GM21447 (cell line): Measurements from ENCODE around the gene RPN2.

Source experiments
- ATAC-seq: cut with Tn5 transposase; IDR thresholded peaks from one replicate; pipeline ENCODE4 v1.9.1; 2021; ENCODE audit not compliant: unreplicated experiment

The RPN2 gene

DNA sequence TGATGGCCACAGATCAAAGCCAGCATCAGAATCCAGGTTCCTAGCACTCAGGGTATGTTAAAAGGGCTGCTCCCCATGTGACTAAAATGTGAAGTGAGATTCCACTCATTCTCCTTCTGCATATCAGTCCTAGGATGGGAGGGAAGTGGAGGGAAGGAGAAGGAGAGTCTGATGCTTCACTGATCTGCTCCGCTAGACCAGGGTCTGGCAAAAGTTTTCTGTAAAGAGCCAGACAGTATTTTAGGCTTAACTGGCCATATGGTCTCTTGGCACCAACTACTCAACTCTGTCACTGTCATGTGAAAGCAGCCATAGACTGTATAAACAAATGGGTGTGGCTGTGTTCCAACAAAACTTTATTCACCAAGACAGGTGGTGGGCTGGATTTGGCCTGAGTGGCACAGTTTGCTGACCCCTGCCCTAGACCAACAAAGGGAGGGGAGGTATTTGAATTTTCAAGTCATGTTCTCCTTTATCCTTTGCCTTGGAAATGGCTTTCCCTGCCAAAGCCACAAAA lies 59.9 kb downstream of the RPN2 start:
- ATAC-seq, result no peak

DNA sequence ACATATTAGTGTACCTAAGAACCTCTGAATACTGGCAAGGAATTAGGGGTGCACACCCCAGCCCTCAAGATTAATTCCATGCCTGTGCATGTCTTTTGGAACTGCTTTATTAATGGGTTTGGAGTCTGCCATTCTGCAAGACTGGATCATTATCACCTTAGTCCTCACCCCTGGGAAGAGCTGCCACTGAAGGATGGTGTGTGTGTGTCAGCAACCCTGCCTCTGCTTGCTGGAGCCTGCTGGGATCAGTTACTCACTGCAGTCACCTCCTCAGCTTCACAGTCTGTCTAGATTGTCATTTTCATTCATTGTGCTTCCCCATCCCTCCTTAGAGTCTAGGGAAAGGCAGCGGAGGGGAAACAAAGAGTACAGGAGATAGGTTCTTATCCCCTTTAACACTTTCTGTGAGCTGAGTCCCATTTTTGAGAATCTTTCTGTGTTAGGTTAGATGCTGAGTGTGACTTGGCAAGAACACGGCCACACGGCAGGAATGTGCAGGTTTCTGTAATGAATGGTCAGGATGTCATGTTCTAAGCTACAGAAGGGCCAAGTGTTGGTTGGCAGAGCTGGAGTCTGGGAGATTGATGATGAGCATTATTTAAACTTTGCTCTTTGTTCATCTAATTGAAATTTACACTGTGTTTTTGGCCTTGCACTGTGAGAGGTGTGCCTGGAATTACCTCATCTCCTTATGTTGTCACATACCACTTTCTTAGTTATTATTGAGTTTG lies 61.4 kb downstream of the RPN2 start:
- no peak for ATAC-seq

GRCh38 chr20:37242503-37242902 lies 63.4 kb downstream of the RPN2 start:
- no peak for ATAC-seq

- ATAC-seq, result no peak
Observed at GRCh38 chr20:37243076-37243936, 64.2 kb downstream of the RPN2 start.

- ATAC-seq, result no peak
Observed at GRCh38 chr20:37243937-37244571, 64.9 kb downstream of the RPN2 start.

GRCh38 chr20:37244572-37244957 lies 65.4 kb downstream of the RPN2 start:
- ATAC-seq, result no peak

DNA sequence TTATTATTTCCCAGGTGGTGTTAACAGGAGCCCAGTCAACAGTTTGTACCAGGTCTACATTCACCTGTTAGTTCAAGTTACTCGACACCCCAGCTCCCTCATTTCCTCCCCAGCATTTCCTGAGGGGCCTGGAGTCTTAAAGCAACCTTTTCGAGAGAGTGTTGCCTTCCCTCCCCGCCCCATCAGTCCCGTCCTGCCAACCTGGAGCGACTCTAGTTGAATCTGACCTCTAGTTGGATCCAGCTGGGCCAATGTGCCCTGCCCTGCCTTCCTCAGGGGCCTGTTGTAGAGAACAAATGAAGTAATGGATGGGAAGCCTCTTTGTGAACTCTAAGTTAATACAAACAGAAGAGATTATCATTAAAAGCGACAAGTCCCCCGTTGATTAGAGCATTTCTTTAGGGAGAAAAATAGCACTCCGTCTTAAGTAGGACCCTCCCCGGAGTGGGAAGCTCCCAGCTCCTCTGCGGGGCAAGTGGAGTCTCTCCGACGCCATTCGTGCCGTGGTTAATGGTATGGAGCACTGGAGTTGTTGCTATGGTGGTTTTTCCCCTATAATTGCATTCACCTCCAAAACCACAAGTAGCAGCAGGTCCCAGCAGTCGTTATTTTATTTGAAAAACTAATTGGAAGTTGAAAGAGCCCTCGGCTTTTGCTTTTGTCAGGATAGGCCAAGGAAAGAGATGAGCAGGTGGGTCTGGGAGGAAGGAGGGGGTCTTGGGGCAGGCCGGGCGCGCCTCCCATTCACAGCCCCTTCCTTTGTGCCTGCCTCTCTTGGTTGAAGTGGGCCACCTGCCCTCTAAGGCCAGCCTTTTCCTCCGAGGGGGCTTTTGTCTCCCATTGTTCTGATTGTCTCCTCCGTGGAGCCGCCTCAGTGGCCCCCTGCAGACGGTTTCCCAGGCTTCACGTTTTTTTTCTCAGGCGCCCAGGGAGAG lies 66.4 kb downstream of the RPN2 start:
- ATAC-seq, result no peak

DNA sequence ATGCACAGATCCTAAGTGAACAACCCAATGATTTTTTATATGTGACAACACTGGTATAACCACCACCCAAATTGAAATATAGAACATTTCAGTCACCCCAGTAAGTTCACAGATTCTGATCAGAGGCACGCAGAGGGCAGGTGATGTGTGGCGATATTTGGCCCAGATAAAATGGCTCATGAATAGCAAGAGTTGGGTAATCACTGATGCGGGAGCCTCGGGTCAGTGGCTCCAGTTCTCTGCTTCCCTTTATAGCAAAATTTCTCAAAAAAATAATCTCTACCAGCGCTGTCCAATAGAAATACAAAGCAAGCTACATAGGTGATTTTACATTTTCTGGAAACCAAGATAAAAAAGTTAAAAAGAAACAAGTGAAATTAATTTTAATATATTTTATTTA lies 67.6 kb downstream of the RPN2 start:
- no peak for ATAC-seq

GRCh38 chr20:37247547-37247946 lies 68.4 kb downstream of the RPN2 start:
- ATAC-seq, result no peak

GRCh38 chr20:37249304-37249703 lies 70.2 kb downstream of the RPN2 start:
- no peak for ATAC-seq

GRCh38 chr20:37251825-37252477 lies 72.8 kb downstream of the RPN2 start:
- ATAC-seq, result no peak

DNA sequence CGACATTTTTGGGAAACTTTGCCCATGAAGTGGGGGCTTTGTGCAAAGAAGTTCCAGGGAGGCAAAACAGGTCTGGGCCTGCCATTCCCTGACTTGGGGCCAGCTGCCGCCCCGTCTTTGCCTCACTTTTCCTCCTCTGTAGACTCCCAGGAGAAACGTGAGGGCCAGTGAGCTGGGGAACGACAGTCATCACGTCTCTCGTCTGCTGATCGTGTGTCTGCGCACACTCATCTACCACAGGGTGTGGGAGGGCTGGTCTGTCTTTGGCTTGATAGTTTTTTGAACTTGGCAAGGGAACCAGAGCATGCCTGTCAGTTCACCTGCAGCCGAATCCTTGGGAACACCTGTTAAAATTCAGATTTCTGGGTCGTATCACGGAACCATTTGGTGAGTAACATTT lies 74.0 kb downstream of the RPN2 start:
- no peak for ATAC-seq

DNA sequence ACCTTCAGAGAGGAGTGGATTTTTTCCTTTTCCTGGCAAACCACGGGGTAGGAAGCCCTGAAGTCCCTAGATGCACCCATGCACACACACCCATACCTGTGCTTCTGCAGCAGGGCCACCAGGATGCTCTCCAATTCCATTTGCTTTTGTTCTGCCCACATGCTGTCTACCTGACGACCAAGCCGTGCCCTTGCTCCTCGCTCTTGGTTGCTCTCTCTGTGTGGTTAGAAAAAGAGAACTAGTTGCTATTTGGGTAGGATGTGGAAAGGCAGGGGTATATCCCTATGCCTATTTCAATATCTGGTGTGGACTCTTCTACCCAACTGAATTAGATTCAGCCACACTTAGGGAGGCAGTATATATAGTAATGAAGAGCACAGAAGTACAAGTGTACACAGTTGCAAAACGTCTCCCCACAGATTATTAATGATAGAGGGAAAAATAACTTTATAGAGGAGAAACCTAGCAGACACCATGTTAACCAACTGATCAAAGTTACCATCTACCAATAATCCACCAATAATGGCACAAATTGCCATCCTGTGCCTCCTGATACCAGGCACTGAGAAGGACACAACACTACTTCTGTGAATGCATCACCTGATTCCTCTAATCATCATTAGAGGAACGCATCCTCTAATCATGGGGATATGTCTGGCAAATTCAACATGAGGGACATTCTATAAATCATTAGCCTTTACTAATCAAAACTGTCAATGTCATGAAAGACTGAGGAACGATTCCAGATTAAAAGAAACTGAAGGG lies 75.2 kb downstream of the RPN2 start:
- no peak for ATAC-seq

DNA sequence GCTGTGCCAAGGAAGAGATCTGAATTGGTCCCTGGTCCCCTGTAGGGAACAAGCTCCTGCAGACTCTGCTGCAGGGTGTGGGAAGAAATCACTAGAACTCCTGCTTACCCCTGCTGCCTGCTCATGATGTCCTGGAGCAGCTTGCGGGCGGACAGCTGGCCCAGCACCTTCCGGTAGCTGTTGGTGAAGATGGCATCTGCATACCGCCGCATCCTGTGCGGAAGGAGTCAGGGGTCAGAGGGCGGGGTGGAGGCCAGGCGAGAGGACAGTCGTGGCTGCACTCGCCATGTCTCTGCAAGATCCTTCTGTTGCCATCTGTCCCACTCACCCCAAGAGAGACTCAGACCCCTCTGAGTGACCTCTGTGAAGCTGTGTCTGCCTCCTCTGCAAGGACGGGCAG lies 77.2 kb downstream of the RPN2 start:
- no peak for ATAC-seq

GRCh38 chr20:37257530-37257929 lies 78.4 kb downstream of the RPN2 start:
- no peak for ATAC-seq

- ATAC-seq, result no peak
Observed at GRCh38 chr20:37257988-37258387, 78.9 kb downstream of the RPN2 start.

- ATAC-seq, result no peak
Observed at GRCh38 chr20:37259031-37259430, 79.9 kb downstream of the RPN2 start.

DNA sequence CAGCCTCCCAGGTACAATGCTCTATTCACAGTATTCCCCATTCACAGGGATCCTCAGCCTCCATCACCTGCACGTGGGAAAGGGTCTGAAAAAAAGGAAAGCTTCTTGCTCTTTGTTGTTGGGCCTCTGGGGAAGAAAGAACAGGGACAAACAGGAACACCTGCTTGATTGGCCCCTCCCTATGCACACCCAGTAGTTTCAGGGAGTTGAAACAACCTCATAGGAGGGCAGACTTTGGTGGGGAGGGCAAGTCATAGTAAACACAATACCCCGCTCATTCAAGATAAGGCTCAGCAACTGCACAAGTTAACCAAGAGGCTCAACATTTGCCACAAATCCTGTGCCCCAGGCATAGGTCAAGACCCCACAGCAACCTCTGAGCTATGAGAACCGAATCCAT lies 80.7 kb downstream of the RPN2 start:
- no peak for ATAC-seq

GRCh38 chr20:37260923-37261322 lies 81.8 kb downstream of the RPN2 start:
- ATAC-seq, result no peak
